ENCODE data around the gene KCTD6. TPM values are rescaled to one million over a fixed set of nuclear protein-coding genes. Genes with fewer than 3 reads are reported as not detected.

The KCTD6 gene
- polyA plus RNA-seq, 3 donors = 11.3 to 18.9 (median 11.9) TPM

- Histone ChIP-seq H3K4me1 (ENCODE audit: control insufficient read depth in 1 of 2, insufficient read depth in 2 of 2, low read length in 2 of 2) (no peaks in the 10 kb centered on the region), H3K79me2 (ENCODE audit: insufficient read depth, low read length) (no peaks in the 10 kb centered on the region), H2AFZ (ENCODE audit: insufficient read depth, low read depth, low read length, poor library complexity, severe bottlenecking) (no peak overlapping the region), H3K27me3 (ENCODE audit: control insufficient read depth in 2 of 2, insufficient read depth in 2 of 2, low read length in 2 of 2) (no peaks in the 10 kb centered on the region), H3K27ac (ENCODE audit: low read depth in 1 of 2, low read length in 2 of 2) (no peak overlapping the region), H3K36me3 (replicated peaks in 1 of 2; ENCODE audit: control insufficient read depth in 1 of 2, insufficient read depth in 2 of 2, low read length in 2 of 2) (no peaks in the 10 kb centered on the region), H3K4me2 (replicated peaks; ENCODE audit: extremely low read depth, low read length, poor library complexity, severe bottlenecking) (no peak overlapping the region), H3K4me3 (replicated peaks in 1 of 3; ENCODE audit: low read depth in 2 of 3, low read length in 3 of 3) (no peak overlapping the region), H3K9ac (ENCODE audit: insufficient read depth, low read length, poor library complexity, severe bottlenecking) (no peak overlapping the region), H3K9me3 (replicated peaks in 1 of 2; ENCODE audit: control insufficient read depth in 1 of 2, insufficient read depth in 1 of 2, low read length in 2 of 2) (no peaks in the 10 kb centered on the region), H4K20me1 (ENCODE audit: insufficient read depth, low read length) (no peaks in the 10 kb centered on the region)
- no peak for TF ChIP-seq CTCF (IDR thresholded peaks at IDR 0.05)
- DNase-seq = no peak
- no peak overlapping the region for H3K4me3 Mint-ChIP-seq
- H3K4me1 Mint-ChIP-seq = no peaks in the 10 kb centered on the region
- H3K27me3 Mint-ChIP-seq (ENCODE audit: low read depth in 3 of 3) = peaks cover 0 to 11% (median 4%) of the 10 kb centered on the region in 3 donors
- H3K9me3 Mint-ChIP-seq = peaks cover 0 to 9% (median 2%) of the 10 kb centered on the region in 7 donors
- H3K27ac Mint-ChIP-seq = no peak overlapping the region
- H3K36me3 Mint-ChIP-seq = no peaks in the 10 kb centered on the region
- WGBS (ENCODE audit: insufficient coverage) = 100% methylated on average over 1 of the region's 3 CpGs
- intact Hi-C loops (cut with micrococcal nuclease) = no loop called here
Measured at GRCh38 chr3:58544541-58544940, 52.6 kb downstream of the KCTD6 start.

GRCh38 chr3:58551636-58552180 lies 59.8 kb downstream of the KCTD6 start:
- Histone ChIP-seq H3K4me3 (replicated peaks in 1 of 3; ENCODE audit: low read depth in 2 of 3, low read length in 3 of 3) (no peak overlapping the region), H3K4me2 (replicated peaks; ENCODE audit: extremely low read depth, low read length, poor library complexity, severe bottlenecking) (no peak overlapping the region), H3K27me3 (ENCODE audit: control insufficient read depth in 2 of 2, insufficient read depth in 2 of 2, low read length in 2 of 2) (no peaks in the 10 kb centered on the region), H3K36me3 (replicated peaks in 1 of 2; ENCODE audit: control insufficient read depth in 1 of 2, insufficient read depth in 2 of 2, low read length in 2 of 2) (no peaks in the 10 kb centered on the region), H3K9ac (ENCODE audit: insufficient read depth, low read length, poor library complexity, severe bottlenecking) (no peak overlapping the region), H3K9me3 (replicated peaks in 1 of 2; ENCODE audit: control insufficient read depth in 1 of 2, insufficient read depth in 1 of 2, low read length in 2 of 2) (no peaks in the 10 kb centered on the region), H4K20me1 (ENCODE audit: insufficient read depth, low read length) (no peaks in the 10 kb centered on the region), H3K27ac (ENCODE audit: low read depth in 1 of 2, low read length in 2 of 2) (no peak overlapping the region), H2AFZ (ENCODE audit: insufficient read depth, low read depth, low read length, poor library complexity, severe bottlenecking) (no peak overlapping the region), H3K79me2 (ENCODE audit: insufficient read depth, low read length) (no peaks in the 10 kb centered on the region), H3K4me1 (ENCODE audit: control insufficient read depth in 1 of 2, insufficient read depth in 2 of 2, low read length in 2 of 2) (no peaks in the 10 kb centered on the region)
- no peak overlapping the region for H3K4me3 Mint-ChIP-seq
- peaks cover 5 to 7% (median 5%) of the 10 kb centered on the region in 3 donors for H3K27me3 Mint-ChIP-seq (ENCODE audit: low read depth in 3 of 3)
- no peaks in the 10 kb centered on the region for H3K4me1 Mint-ChIP-seq
- no CpG with 5 or more reads among the region's 4 CpGs for WGBS (ENCODE audit: insufficient coverage)
- H3K36me3 Mint-ChIP-seq = no peaks in the 10 kb centered on the region
- intact Hi-C loops (cut with micrococcal nuclease) = no loop called here
- DNase-seq = no peak
- H3K9me3 Mint-ChIP-seq = peaks cover 0 to 14% (median 8%) of the 10 kb centered on the region in 7 donors
- H3K27ac Mint-ChIP-seq = no peak overlapping the region
- no peak for TF ChIP-seq CTCF (IDR thresholded peaks at IDR 0.05)

Other genes starting within 250 kb of the KCTD6 start
- 1 to 10 TPM; 3.5 to 8.8 (median 6.6) TPM for gene RPP14, start 185.9 kb upstream of the KCTD6 start, polyA plus RNA-seq
- gene HTD2, start 185.6 kb upstream of the KCTD6 start, polyA plus RNA-seq = 10 to 100 TPM in 2 of 3 donors, 1 to 10 TPM in 1; 4.5 to 17.3 (median 10.5) TPM
- 10 to 100 TPM; 31.5 to 54.0 (median 52.9) TPM for gene PXK, start 159.2 kb upstream of the KCTD6 start, polyA plus RNA-seq
- 100 to 1,000 TPM in 2 of 3 donors, 10 to 100 TPM in 1; 30.5 to 125 (median 112) TPM for gene PDHB, start 58.3 kb upstream of the KCTD6 start, polyA plus RNA-seq
- gene ACOX2, start 45.1 kb downstream of the KCTD6 start, polyA plus RNA-seq = 1 to 10 TPM; 2.4 to 2.5 (median 2.4) TPM
- not detected for gene FAM107A, start 85.3 kb downstream of the KCTD6 start, polyA plus RNA-seq
- gene FAM3D, start 174.7 kb downstream of the KCTD6 start, polyA plus RNA-seq = 1 to 10 TPM in 1 of 3 donors, under 1 TPM in 2; 0.28 to 1.9 (median 0.71) TPM